Measurements from ENCODE around the gene ERCC4. TPM values are rescaled to one million over a fixed set of nuclear protein-coding genes. Genes with fewer than 3 reads are reported as not detected.

Gene ERCC4
- polyA plus RNA-seq, 1 donor (not counting 4 experiments of a cell fraction or from before 2014, with no cell fraction given), result 5.9 TPM

DNA sequence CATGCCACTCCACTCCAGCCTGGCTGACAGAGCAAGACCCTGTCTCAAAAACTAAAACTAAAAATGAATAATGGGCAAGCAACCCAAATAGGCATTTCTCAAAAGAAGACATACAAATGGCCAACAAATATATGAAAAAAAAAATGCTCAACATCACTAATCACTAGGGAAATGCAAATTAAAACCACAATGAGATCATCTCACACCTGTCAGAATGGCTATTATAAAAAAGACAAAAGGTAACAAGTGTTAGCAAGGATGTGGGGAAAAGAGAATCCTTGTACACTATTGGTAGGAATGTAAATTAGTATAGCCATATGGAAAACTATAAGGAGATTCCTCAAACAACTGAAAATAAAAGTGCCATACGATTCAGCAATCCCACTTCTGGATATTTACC lies 7.1 kb upstream of the ERCC4 start:
- Histone ChIP-seq H3K36me3 (ENCODE audit: control insufficient read depth in 2 of 2, extremely low read depth in 1 of 2, insufficient read depth in 2 of 2, low read length in 2 of 2) (no peaks in the 10 kb centered on the region), H3K9me1 (ENCODE audit: control insufficient read depth, extremely low read depth, insufficient read depth, low read length) (no peaks in the 10 kb centered on the region), H3K4me1 (ENCODE audit: control insufficient read depth, extremely low read depth, insufficient read depth, low read length) (no peaks in the 10 kb centered on the region), H3K4me3 (ENCODE audit: control insufficient read depth in 2 of 3, extremely low read depth in 1 of 3, insufficient read depth in 2 of 3, low read depth in 1 of 3, low read length in 3 of 3) (no peak overlapping the region), H4K20me1 (ENCODE audit: control insufficient read depth, extremely low read depth, insufficient read depth, low read length) (no peaks in the 10 kb centered on the region), H3K9me3 (ENCODE audit: control insufficient read depth, low read depth, low read length) (no peaks in the 10 kb centered on the region), H2AFZ (ENCODE audit: control insufficient read depth, low read length) (no peak overlapping the region), H3K79me2 (ENCODE audit: control insufficient read depth, insufficient read depth, low read length) (no peaks in the 10 kb centered on the region), H3K4me2 (ENCODE audit: control insufficient read depth, extremely low read depth, insufficient read depth, low read depth, low read length) (no peak overlapping the region), H3K27ac (ENCODE audit: control insufficient read depth, insufficient read depth, low read length) (no peak overlapping the region), H3K27me3 (ENCODE audit: control insufficient read depth, extremely low read depth, insufficient read depth, low read length) (no peaks in the 10 kb centered on the region), H3K9ac (ENCODE audit: control insufficient read depth, extremely low read depth, insufficient read depth, low read length) (no peak overlapping the region)
- TF ChIP-seq EZH2 (IDR thresholded peaks at IDR 0.05; ENCODE audit: low read length), result no peak
- TF ChIP-seq, protein P1, sequence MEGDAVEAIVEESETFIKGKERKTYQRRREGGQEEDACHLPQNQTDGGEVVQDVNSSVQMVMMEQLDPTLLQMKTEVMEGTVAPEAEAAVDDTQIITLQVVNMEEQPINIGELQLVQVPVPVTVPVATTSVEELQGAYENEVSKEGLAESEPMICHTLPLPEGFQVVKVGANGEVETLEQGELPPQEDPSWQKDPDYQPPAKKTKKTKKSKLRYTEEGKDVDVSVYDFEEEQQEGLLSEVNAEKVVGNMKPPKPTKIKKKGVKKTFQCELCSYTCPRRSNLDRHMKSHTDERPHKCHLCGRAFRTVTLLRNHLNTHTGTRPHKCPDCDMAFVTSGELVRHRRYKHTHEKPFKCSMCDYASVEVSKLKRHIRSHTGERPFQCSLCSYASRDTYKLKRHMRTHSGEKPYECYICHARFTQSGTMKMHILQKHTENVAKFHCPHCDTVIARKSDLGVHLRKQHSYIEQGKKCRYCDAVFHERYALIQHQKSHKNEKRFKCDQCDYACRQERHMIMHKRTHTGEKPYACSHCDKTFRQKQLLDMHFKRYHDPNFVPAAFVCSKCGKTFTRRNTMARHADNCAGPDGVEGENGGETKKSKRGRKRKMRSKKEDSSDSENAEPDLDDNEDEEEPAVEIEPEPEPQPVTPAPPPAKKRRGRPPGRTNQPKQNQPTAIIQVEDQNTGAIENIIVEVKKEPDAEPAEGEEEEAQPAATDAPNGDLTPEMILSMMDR (optimal IDR thresholded peaks at IDR 0.05 in 1 of 3, IDR thresholded peaks at IDR 0.05 in 1 of 3, conservative IDR thresholded peaks at IDR 0.05 in 1 of 3; ENCODE audit: extremely low read depth in 1 of 3, insufficient read depth in 2 of 3, low read length in 3 of 3), result no peak
- FAIRE-seq (no peak), DNase-seq (ENCODE audit: low read depth, low spot score) (no peak)
- dilution Hi-C loops (cut with MboI; ENCODE audit: extremely low pct_ligation_motif_present, low sequenced_read_pairs), result no loop called here

DNA sequence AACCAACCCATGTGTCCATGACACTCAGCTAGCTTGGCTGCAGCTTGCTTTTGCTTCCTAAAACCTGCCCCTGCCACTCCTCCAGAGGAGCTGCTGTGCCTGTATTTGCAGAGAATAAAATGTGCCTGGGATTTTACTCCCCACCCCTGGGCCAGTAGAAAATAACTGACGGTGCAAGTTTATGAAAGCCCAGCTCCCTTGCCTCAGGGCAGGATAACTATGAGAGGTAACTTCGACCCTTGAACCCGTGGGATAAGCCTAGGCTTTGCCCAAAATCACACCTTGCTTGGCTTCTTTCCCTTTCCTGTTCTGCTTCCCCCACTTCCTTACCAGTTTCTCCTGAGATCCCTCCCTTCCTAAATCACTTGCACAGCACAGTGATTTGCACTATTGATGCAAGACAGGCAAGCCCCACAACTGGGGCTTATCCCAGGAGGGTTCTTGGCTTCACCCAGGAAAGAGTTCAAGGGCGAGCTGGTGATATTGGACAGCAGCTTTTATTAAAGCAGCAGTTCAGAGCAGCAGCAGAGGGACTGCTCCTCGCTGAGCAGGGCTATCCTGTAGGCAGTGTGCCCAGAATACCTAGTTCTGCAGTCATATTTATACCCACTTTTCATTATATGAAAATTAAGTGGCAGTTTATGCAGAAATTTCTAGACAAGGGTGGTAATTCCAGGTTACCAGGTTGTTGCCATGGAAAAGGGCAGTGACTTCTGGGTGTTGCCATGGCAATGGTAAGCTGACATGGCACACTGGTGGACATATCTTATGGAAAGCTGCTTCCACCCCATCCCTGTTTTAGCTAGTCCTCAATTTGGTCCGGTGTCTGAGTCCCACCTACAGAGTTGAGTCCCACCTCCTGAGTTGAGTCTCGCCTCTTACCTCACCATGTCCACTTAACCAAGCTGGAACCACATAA lies 6.3 kb upstream of the ERCC4 start:
- Histone ChIP-seq H3K4me2 (ENCODE audit: control insufficient read depth, extremely low read depth, insufficient read depth, low read depth, low read length) (no peak overlapping the region), H3K27ac (ENCODE audit: control insufficient read depth, insufficient read depth, low read length) (no peak overlapping the region), H3K9me3 (ENCODE audit: control insufficient read depth, low read depth, low read length) (no peaks in the 10 kb centered on the region), H3K4me1 (ENCODE audit: control insufficient read depth, extremely low read depth, insufficient read depth, low read length) (no peaks in the 10 kb centered on the region), H2AFZ (ENCODE audit: control insufficient read depth, low read length) (no peak overlapping the region), H3K9ac (ENCODE audit: control insufficient read depth, extremely low read depth, insufficient read depth, low read length) (no peak overlapping the region), H3K36me3 (ENCODE audit: control insufficient read depth in 2 of 2, extremely low read depth in 1 of 2, insufficient read depth in 2 of 2, low read length in 2 of 2) (no peaks in the 10 kb centered on the region), H4K20me1 (ENCODE audit: control insufficient read depth, extremely low read depth, insufficient read depth, low read length) (no peaks in the 10 kb centered on the region), H3K4me3 (ENCODE audit: control insufficient read depth in 2 of 3, extremely low read depth in 1 of 3, insufficient read depth in 2 of 3, low read depth in 1 of 3, low read length in 3 of 3) (no peak overlapping the region), H3K9me1 (ENCODE audit: control insufficient read depth, extremely low read depth, insufficient read depth, low read length) (no peaks in the 10 kb centered on the region), H3K27me3 (ENCODE audit: control insufficient read depth, extremely low read depth, insufficient read depth, low read length) (no peaks in the 10 kb centered on the region), H3K79me2 (ENCODE audit: control insufficient read depth, insufficient read depth, low read length) (no peaks in the 10 kb centered on the region)
- TF ChIP-seq, protein P1 (optimal IDR thresholded peaks at IDR 0.05 in 1 of 3, IDR thresholded peaks at IDR 0.05 in 1 of 3, conservative IDR thresholded peaks at IDR 0.05 in 1 of 3; ENCODE audit: extremely low read depth in 1 of 3, insufficient read depth in 2 of 3, low read length in 3 of 3), result no peak
- TF ChIP-seq EZH2 (IDR thresholded peaks at IDR 0.05; ENCODE audit: low read length), result no peak
- dilution Hi-C loops (cut with MboI; ENCODE audit: extremely low pct_ligation_motif_present, low sequenced_read_pairs), result no loop called here
- FAIRE-seq, result no peak
- no peak for DNase-seq (ENCODE audit: low read depth, low spot score)
